Fibroblast of villous mesenchyme (primary cell): ENCODE measurements around the gene BAIAP2L1. TPM values are rescaled to one million over a fixed set of nuclear protein-coding genes. Genes with fewer than 3 reads are reported as not detected.
A peak's percentile ranks its signal among the peaks of the same experiment; 100 is the strongest.

Experiments used
- DNase-seq: peaks from one replicate; pipeline ENCODE4 v3.0.0-alpha.2; 2010; ENCODE audit warnings: low read depth
- H3K4me3 ChIP-seq: 2 replicates; pipeline ENCODE4 v1.5.1; 2011; ENCODE audit warnings: low read depth, mild to moderate bottlenecking, low read length
- CTCF ChIP-seq: IDR thresholded peaks from 2 replicates; pipeline ENCODE4 v1.5.1; 2012; ENCODE audit warnings: low read depth, mild to moderate bottlenecking, low read length; ENCODE audit not compliant: insufficient read depth
- total RNA-seq: library from RNA; depleted of rRNA; stranded (reverse); fragments of >200 nt; gene quantifications from 2 replicates; pipeline ENCODE4 v1.2.3, GENCODE V29; 2012

Gene BAIAP2L1
- total RNA-seq, 1 donor, result 9.1 TPM

GRCh38 chr7:98406827-98407226 is 5.9 kb upstream of the BAIAP2L1 start:
- TF ChIP-seq CTCF, result no peak
- H3K4me3 ChIP-seq, result no peak overlapping the region
- DNase-seq, result no peak

GRCh38 chr7:98404840-98405239 is 4.0 kb upstream of the BAIAP2L1 start:
- DNase-seq, result no peak
- H3K4me3 ChIP-seq, result no peak overlapping the region
- TF ChIP-seq CTCF, result no peak

- peak overlapping the region; percentile 78 for H3K4me3 ChIP-seq
- no peak for TF ChIP-seq CTCF
- peak; percentile 50 for DNase-seq
Observed at GRCh38 chr7:98399890-98400541, 874 bp downstream of the BAIAP2L1 start.

- TF ChIP-seq CTCF, result no peak
- DNase-seq, result peak; percentile 46
- peak overlapping the region; percentile 78 for H3K4me3 ChIP-seq
Observed at GRCh38 chr7:98399462-98399861, 1.4 kb downstream of the BAIAP2L1 start.

GRCh38 chr7:98398567-98399372 is 2.1 kb downstream of the BAIAP2L1 start:
- DNase-seq, result no peak
- TF ChIP-seq CTCF, result no peak

GRCh38 chr7:98396768-98397167 is 4.1 kb downstream of the BAIAP2L1 start:
- DNase-seq, result no peak
- TF ChIP-seq CTCF, result no peak
- H3K4me3 ChIP-seq, result no peak overlapping the region

More at GRCh38 chr7:98398567-98399372, 2.1 kb downstream of the BAIAP2L1 start:
- H3K4me3 ChIP-seq, result no peak overlapping the region
